AG10803 (cell line): ENCODE measurements around the gene KRTAP2-4.
"Not testable (repeated sequence)": the region's sequence is repeated elsewhere in the genome, so short reads cannot be mapped to it uniquely, and the experiment has no call there.

ENCODE experiments used
- DNase-seq: peaks from one replicate; pipeline ENCODE4 v3.0.0; 2010; ENCODE audit warnings: low read depth
- H3K4me3 ChIP-seq: 2 replicates; pipeline ENCODE4 v1.5.1; 2011; ENCODE audit warnings: mild to moderate bottlenecking, low read length, control low read depth
- CTCF ChIP-seq: conservative IDR thresholded peaks from 2 replicates; pipeline ENCODE4 v1.5.1; 2011; ENCODE audit warnings: mild to moderate bottlenecking, low read length, control low read depth, inconsistent platforms

KRTAP2-4 gene

GRCh38 chr17:41052566-41052965 is 13.1 kb downstream of the KRTAP2-4 start:
- peak; percentile 87 for DNase-seq
- no peak for TF ChIP-seq CTCF
- H3K4me3 ChIP-seq, result no peak overlapping the region

- peak; percentile 85 for DNase-seq
- H3K4me3 ChIP-seq, result no peak overlapping the region
- no peak for TF ChIP-seq CTCF
Observed at GRCh38 chr17:41049110-41049509, 16.6 kb downstream of the KRTAP2-4 start.

- H3K4me3 ChIP-seq, result no peak overlapping the region
- TF ChIP-seq CTCF, result no peak
- DNase-seq, result peak; percentile 80
Observed at GRCh38 chr17:41048441-41048840, 17.2 kb downstream of the KRTAP2-4 start.

GRCh38 chr17:41046735-41047465 is 18.8 kb downstream of the KRTAP2-4 start, which contains the start of gene KRTAP2-1:
TSS of gene KRTAP2-1 (minus strand) at chr17:41047316. CDS start at chr17:41047267, 49 bp downstream.
- not testable (repeated sequence) for H3K4me3 ChIP-seq, DNase-seq

GRCh38 chr17:41042953-41043352 is 22.7 kb downstream of the KRTAP2-4 start:
- no peak for TF ChIP-seq CTCF
- H3K4me3 ChIP-seq, result no peak overlapping the region
- DNase-seq, result no peak

- peak; percentile 65 for DNase-seq
- TF ChIP-seq CTCF, result peak; percentile 36
- H3K4me3 ChIP-seq, result not testable (repeated sequence)
Observed at GRCh38 chr17:41040783-41041571, 24.7 kb downstream of the KRTAP2-4 start, which contains the start of gene KRTAP1-1. TSS of gene KRTAP1-1 (minus strand) at chr17:41041450. CDS start at chr17:41041397, 53 bp downstream.

GRCh38 chr17:41037853-41038350 is 27.8 kb downstream of the KRTAP2-4 start:
- TF ChIP-seq CTCF, result no peak
- no peak overlapping the region for H3K4me3 ChIP-seq
- no peak for DNase-seq

GRCh38 chr17:41034346-41034935 is 31.2 kb downstream of the KRTAP2-4 start, which contains the start of gene KRTAP1-3:
TSS of gene KRTAP1-3 (minus strand) at chr17:41034874. CDS start at chr17:41034821, 53 bp downstream.
- not testable (repeated sequence) for DNase-seq

More at GRCh38 chr17:41034346-41034935, 31.2 kb downstream of the KRTAP2-4 start, which contains the start of gene KRTAP1-3:
- H3K4me3 ChIP-seq, result not testable (repeated sequence)
